ENCODE measurements around the gene DNM3. TPM values are rescaled to one million over a fixed set of nuclear protein-coding genes. Genes with fewer than 3 reads are reported as not detected.

Gene DNM3
- total and polyA plus RNA-seq, 2 of the 8 experiments (the other 6 are each of a cell fraction or from before 2014, with no cell fraction given): 2.0 to 8.5 TPM

DNA sequence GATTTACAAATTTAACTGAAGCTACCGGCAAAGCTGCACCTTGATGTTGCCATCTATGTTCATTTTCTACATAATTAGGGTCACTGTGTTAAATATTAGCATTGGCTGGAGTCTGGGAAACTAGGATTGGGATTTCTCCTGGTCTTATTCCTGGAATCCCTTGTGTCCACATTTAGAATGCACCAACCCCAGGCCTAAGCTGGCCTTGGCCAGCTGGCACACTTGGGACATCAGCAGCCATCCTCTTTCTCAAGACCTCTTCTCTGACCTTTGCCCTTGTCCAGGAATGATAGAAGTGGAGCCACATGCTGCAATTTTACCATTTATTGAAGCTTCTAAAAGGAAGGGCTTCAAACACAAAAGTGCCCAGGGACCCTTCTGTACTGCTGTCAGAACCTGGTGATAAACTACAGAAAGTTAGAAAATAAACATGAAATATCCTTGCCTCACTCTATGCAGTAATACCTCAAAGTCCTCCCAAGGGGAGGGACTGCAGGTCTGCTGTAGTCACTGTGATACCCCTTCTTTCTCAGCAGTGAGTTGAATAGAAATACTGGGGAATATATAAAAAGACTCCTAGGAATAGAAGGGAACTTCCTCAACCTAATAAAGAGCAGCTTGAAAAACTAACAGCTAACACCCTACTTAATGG, 616.3 kb downstream of the DNM3 start:
- Histone ChIP-seq H3K79me2 (ENCODE audit: control insufficient read depth in 1 of 2, insufficient read depth in 2 of 2, low read length in 2 of 2) (no peaks in the 10 kb centered on the region), H3K4me2 (ENCODE audit: insufficient read depth in 1 of 2, low read depth in 2 of 2, low read length in 2 of 2) (no peak overlapping the region), H2AFZ (ENCODE audit: low read length) (no peak overlapping the region), H3K23ac (ENCODE audit: insufficient read length) (no peak overlapping the region), H3K27ac (ENCODE audit: low read depth, low read length) (no peak overlapping the region), H4K8ac (ENCODE audit: extremely low read depth, insufficient read depth, low read length) (no peak overlapping the region), H4K20me1 (replicated peaks in 1 of 2; ENCODE audit: control insufficient read depth in 1 of 2, insufficient read depth in 2 of 2, low read length in 2 of 2) (no peaks in the 10 kb centered on the region), H3K27me3 (replicated peaks in 1 of 4; ENCODE audit: control insufficient read depth in 3 of 4, extremely low read depth in 1 of 4, insufficient read depth in 3 of 4, low read length in 3 of 4) (no peaks in the 10 kb centered on the region), H2AK5ac (ENCODE audit: low read depth, low read length) (no peak overlapping the region), H3K4ac (replicated peaks; ENCODE audit: insufficient read length, low read depth, low read length) (no peak overlapping the region), H3K18ac (ENCODE audit: extremely low read depth, low read length) (no peak overlapping the region), H2BK20ac (ENCODE audit: low read length) (no peak overlapping the region), H2BK12ac (ENCODE audit: low read depth, low read length) (no peak overlapping the region), H3K79me1 (ENCODE audit: low read depth, low read length) (no peaks in the 10 kb centered on the region), H2BK15ac (ENCODE audit: low read length) (no peak overlapping the region), H4K5ac (ENCODE audit: insufficient read length, low read depth, low read length) (no peak overlapping the region), H4K91ac (replicated peaks; ENCODE audit: insufficient read length, low read length) (no peak overlapping the region), H3K36me3 (ENCODE audit: control insufficient read depth in 2 of 4, insufficient read depth in 4 of 4, low read length in 3 of 4) (no peaks in the 10 kb centered on the region), H3K4me1 (replicated peaks in 1 of 4; ENCODE audit: control insufficient read depth in 3 of 4, insufficient read depth in 4 of 4, low read length in 3 of 4) (no peaks in the 10 kb centered on the region), H2BK5ac (ENCODE audit: low read depth, low read length) (no peak overlapping the region), H3K4me3 (ENCODE audit: extremely low read depth in 1 of 4, insufficient read depth in 2 of 4, low read depth in 3 of 4, low read length in 4 of 4) (no peak overlapping the region), H3K14ac (ENCODE audit: insufficient read length) (no peak overlapping the region), H3K9ac (replicated peaks in 1 of 4; ENCODE audit: extremely low read depth in 1 of 4, low read depth in 3 of 4, low read length in 3 of 4) (no peak overlapping the region), H3K9me3 (ENCODE audit: insufficient read depth in 2 of 2, low read depth in 1 of 2, low read length in 1 of 2) (no peaks in the 10 kb centered on the region), H3K56ac (replicated peaks; ENCODE audit: insufficient read length, low read depth, low read length) (no peak overlapping the region), H3K23me2 (ENCODE audit: low read depth, low read length) (no peaks in the 10 kb centered on the region), H2BK120ac (replicated peaks; ENCODE audit: low read depth, low read length) (no peak overlapping the region)
- no peak for FAIRE-seq
- TF ChIP-seq MAX (IDR thresholded peaks at IDR 0.05) (no peak), NANOG (IDR thresholded peaks at IDR 0.05; ENCODE audit: insufficient read depth, low read depth, low read length, poor library complexity, severe bottlenecking) (no peak), CBX8 (IDR thresholded peaks at IDR 0.05; ENCODE audit: borderline replicate concordance, low read depth, low read length) (no peak)
- TF ChIP-seq, protein P1, sequence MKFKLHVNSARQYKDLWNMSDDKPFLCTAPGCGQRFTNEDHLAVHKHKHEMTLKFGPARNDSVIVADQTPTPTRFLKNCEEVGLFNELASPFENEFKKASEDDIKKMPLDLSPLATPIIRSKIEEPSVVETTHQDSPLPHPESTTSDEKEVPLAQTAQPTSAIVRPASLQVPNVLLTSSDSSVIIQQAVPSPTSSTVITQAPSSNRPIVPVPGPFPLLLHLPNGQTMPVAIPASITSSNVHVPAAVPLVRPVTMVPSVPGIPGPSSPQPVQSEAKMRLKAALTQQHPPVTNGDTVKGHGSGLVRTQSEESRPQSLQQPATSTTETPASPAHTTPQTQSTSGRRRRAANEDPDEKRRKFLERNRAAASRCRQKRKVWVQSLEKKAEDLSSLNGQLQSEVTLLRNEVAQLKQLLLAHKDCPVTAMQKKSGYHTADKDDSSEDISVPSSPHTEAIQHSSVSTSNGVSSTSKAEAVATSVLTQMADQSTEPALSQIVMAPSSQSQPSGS (IDR thresholded peaks at IDR 0.05; ENCODE audit: low read length): no peak
- ChIA-PET CTCF (ENCODE audit: partially characterized antibody) (interaction anchor here (1.2 to 1.4 kb wide), 6 partner anchors 7 to 271 kb away, joined by 3 to 5 read pairs (median 3); no protein-coding TSS in a partner anchor), POLR2A (ENCODE audit: partially characterized antibody) (no interaction called here)
- DNase-seq (ENCODE audit: low read depth in 1 of 2, low spot score in 2 of 2): no peak
- 100% methylated on average over 1 of the region's 1 CpG; no CpG with 5 or more reads in 1 of the 2 experiments for WGBS, 2 experiments (ENCODE audit: extremely low coverage in 1 of 2, insufficient coverage in 1 of 2, insufficient read length in 1 of 2, insufficient replicate concordance in 2 of 2, low coverage in 1 of 2, low lambda C conversion rate in 2 of 2, missing lambda C conversion rate in 1 of 2)

Data from H1 (cell line).